Right cardiac atrium (tissue), 5 donors: ENCODE data around the gene NUP133. TPM values are rescaled to one million over a fixed set of nuclear protein-coding genes. Genes with fewer than 3 reads are reported as not detected.
"Not testable (repeated sequence)": the region's sequence is repeated elsewhere in the genome, so short reads cannot be mapped to it uniquely, and the experiment has no call there.

Experiments
- ATAC-seq, 2 donors: fragments of 200-7000 bp; cut with Tn5 transposase; one replicate each; pipeline versions ENCODE4 v1.8.0 to v1.9.1; 2020; ENCODE audit warnings: moderate library complexity in 2 of 2, mild to moderate bottlenecking in 1 of 2
- DNase-seq, 3 donors: peaks; one replicate each; pipeline ENCODE4 v3.0.0-alpha.2; 2020
- H3K27ac ChIP-seq: one replicate; pipeline ENCODE4 v1.5.1; 2013; ENCODE audit warnings: mild to moderate bottlenecking, low read length, control low read depth, moderate library complexity
- H3K27me3 ChIP-seq: one replicate; pipeline ENCODE4 v1.6.1; 2013; ENCODE audit not compliant: control insufficient read depth, insufficient read depth
- H3K4me1 ChIP-seq: one replicate; pipeline ENCODE4 v1.6.1; 2013; ENCODE audit warnings: low read length; ENCODE audit not compliant: control insufficient read depth, insufficient read depth
- H3K4me3 ChIP-seq: one replicate; pipeline ENCODE4 v1.5.1; 2013; ENCODE audit warnings: low read length, control low read depth
- H3K9me3 ChIP-seq: one replicate; pipeline ENCODE4 v1.6.1; 2013; ENCODE audit warnings: low read length; ENCODE audit not compliant: control insufficient read depth
- WGBS: extraction: QIAGEN DNeasy Blood & Tissue Kit; methylation state at CpG from one replicate; pipeline ENCODE4 v1.1.7; 2013; 5-methylcytosine and 5-hydroxymethylcytosine counted together
- intact Hi-C, 4 donors: fragments of 100-400 bp; cut with DNase I; formaldehyde crosslinking; loops; one replicate each; pipeline versions ENCODE4 v1.11.0 to v1.14.0; 2022 to 2023
- polyA plus RNA-seq: library from polyadenylated mRNA; stranded (reverse); fragments of 200-250 nt; gene quantifications from one replicate; pipeline ENCODE4 v1.2.3, GENCODE V29; 2013
- total RNA-seq, 4 donors: library from RNA; stranded (reverse); fragmentation: NEBNext Ultra II Directional; extraction: Animal tissue kit (Norgen Biotek cat#: 25700); gene quantifications; one replicate each; pipeline ENCODE4 v1.2.1, GENCODE V29; 2021
- donor health status: healthy with polysubstance abuse.
- donor health status: DM: no; HTN: yes; CAD: no.
- donor health status: DM: no; HTN: no; CAD: no.
- donor health status: DM: no; HTN: yes; CAD: no; lungs with severe emphysema.
- donor health status: DM: yes; HTN: yes; CAD: no.

Gene NUP133
- total and polyA plus RNA-seq, 5 donors, result 11.8 to 32.6 (median 29.0) TPM

- H3K27me3 ChIP-seq, result no peaks in the 10 kb centered on the region
- WGBS, result 81% methylated on average over 7 of the region's 7 CpGs
- H3K4me1 ChIP-seq, result peaks cover 6% of the 10 kb centered on the region
- intact Hi-C loops, result no loop called here
- peak overlapping the region; percentile 93 for H3K27ac ChIP-seq
- no peaks in the 10 kb centered on the region for H3K9me3 ChIP-seq
- ATAC-seq, result peak in 1 of 2 donors; percentile 8
- DNase-seq, result no peak
- H3K4me3 ChIP-seq, result peak overlapping the region; percentile 93
Measured at GRCh38 chr1:229508823-229509337, 739 bp upstream of the NUP133 start.

- peak overlapping the region; percentile 76 for H3K27ac ChIP-seq
- ATAC-seq (no peak), DNase-seq (no peak)
- peaks cover 6% of the 10 kb centered on the region for H3K4me1 ChIP-seq
- H3K9me3 ChIP-seq, result no peaks in the 10 kb centered on the region
- intact Hi-C loops, result no loop called here
- H3K27me3 ChIP-seq, result no peaks in the 10 kb centered on the region
- peak overlapping the region; percentile 93 for H3K4me3 ChIP-seq
- 8% methylated on average over 5 of the region's 5 CpGs for WGBS
Measured at GRCh38 chr1:229507502-229507901, 639 bp downstream of the NUP133 start.

DNA sequence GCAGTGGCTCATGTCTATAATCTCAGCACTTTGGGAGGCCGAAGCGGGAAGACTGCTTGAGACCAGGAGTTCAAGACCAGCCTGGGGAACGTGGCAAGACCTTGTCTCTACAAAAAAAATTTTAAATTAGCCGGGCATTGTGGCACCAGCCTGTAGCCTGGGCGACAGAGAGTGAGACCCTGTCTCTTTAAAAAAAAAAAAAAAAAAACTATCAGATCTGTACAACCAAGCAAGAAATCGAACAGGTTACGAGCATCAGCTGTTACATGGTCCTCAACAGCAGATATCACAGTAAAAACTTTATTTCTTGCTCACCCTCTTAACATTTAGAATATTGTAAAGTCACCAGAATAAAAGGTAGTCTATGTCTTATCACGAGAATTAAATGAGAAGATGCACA, 1.5 kb downstream of the NUP133 start:
- Histone ChIP-seq H3K9me3 (no peaks in the 10 kb centered on the region), H3K4me1 (peaks cover 6% of the 10 kb centered on the region), H3K27me3 (no peaks in the 10 kb centered on the region), H3K27ac (no peak overlapping the region), H3K4me3 (no peak overlapping the region)
- WGBS, result 80% methylated on average over 8 of the region's 8 CpGs
- intact Hi-C loops, result no loop called here
- ATAC-seq, result no peak
- no peak for DNase-seq

DNA sequence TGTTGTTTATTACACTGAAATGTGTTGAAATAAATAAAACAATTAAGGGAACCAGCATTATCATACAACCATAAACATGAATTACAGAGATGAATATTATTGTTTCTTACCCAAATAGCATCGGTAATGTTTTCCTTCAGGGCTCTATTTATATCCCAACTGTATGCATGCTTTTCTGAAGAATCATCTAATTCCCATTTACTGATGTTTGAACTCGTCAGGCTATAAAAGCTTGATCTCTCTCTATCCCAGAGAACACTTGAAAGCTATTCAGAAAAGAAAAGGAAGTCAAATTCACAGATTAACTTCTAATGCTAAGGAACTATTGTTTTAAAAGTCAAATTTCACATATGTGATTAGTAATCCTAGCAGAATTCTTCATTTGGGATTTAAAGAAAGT, 12.4 kb downstream of the NUP133 start:
- H3K4me1 ChIP-seq, result no peaks in the 10 kb centered on the region
- intact Hi-C loops, result no loop called here
- 86% methylated on average over 2 of the region's 2 CpGs for WGBS
- no peaks in the 10 kb centered on the region for H3K9me3 ChIP-seq
- H3K27ac ChIP-seq, result no peak overlapping the region
- H3K4me3 ChIP-seq, result no peak overlapping the region
- no peaks in the 10 kb centered on the region for H3K27me3 ChIP-seq
- ATAC-seq (no peak), DNase-seq (no peak)

GRCh38 chr1:229487181-229487580, 21.0 kb downstream of the NUP133 start:
- ATAC-seq (no peak), DNase-seq (no peak)
- Histone ChIP-seq H3K9me3 (no peaks in the 10 kb centered on the region), H3K4me3 (no peak overlapping the region), H3K4me1 (peaks cover under 1% of the 10 kb centered on the region), H3K27ac (no peak overlapping the region), H3K27me3 (no peaks in the 10 kb centered on the region)
- intact Hi-C loops, result no loop called here
- WGBS, result 99% methylated on average over 1 of the region's 1 CpG

DNA sequence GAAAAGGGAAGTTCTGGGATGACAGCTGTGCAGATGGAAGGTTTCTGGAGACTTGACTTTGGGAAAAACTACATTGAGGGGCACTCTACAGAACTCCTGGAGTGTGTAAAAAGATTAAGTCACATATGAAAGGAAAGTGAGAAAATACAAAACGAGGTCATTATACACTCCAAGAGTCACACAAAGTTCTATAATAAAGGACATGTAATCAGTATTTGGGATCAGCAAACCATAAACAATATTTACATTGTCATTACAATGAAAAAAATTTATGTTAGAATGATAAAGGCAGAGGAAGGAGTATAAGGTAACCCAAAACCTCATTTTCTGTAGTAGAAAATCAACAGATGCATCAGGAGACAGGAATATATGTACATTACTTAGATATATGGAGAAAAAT, 22.8 kb downstream of the NUP133 start:
- peaks cover 1% of the 10 kb centered on the region for H3K4me1 ChIP-seq
- no peaks in the 10 kb centered on the region for H3K27me3 ChIP-seq
- WGBS, result 89% methylated on average over 1 of the region's 1 CpG
- H3K9me3 ChIP-seq, result no peaks in the 10 kb centered on the region
- no peak for ATAC-seq
- intact Hi-C loops, result no loop called here
- no peak overlapping the region for H3K27ac ChIP-seq
- no peak for DNase-seq
- H3K4me3 ChIP-seq, result no peak overlapping the region

GRCh38 chr1:229482511-229482910, 25.6 kb downstream of the NUP133 start:
- Histone ChIP-seq H3K9me3 (no peaks in the 10 kb centered on the region), H3K4me3 (no peak overlapping the region), H3K4me1 (peaks cover 1% of the 10 kb centered on the region), H3K27ac (no peak overlapping the region), H3K27me3 (no peaks in the 10 kb centered on the region)
- 92% methylated on average over 5 of the region's 5 CpGs for WGBS
- no peak for ATAC-seq
- intact Hi-C loops, result loop anchor here (2.0 to 5.0 kb wide), 2 partner anchors 224 to 225 kb away; no protein-coding TSS in a partner anchor
- no peak for DNase-seq

GRCh38 chr1:229480495-229480894, 27.6 kb downstream of the NUP133 start:
- Histone ChIP-seq H3K4me3 (no peak overlapping the region), H3K27ac (no peak overlapping the region), H3K4me1 (peaks cover 1% of the 10 kb centered on the region), H3K27me3 (no peaks in the 10 kb centered on the region), H3K9me3 (no peaks in the 10 kb centered on the region)
- intact Hi-C loops, result loop anchor here in 3 of 4 donors (5.0 kb wide), 1 partner anchor 223 kb away; no protein-coding TSS in a partner anchor
- no peak for ATAC-seq
- DNase-seq, result no peak
- WGBS, result 84% methylated on average over 7 of the region's 7 CpGs

DNA sequence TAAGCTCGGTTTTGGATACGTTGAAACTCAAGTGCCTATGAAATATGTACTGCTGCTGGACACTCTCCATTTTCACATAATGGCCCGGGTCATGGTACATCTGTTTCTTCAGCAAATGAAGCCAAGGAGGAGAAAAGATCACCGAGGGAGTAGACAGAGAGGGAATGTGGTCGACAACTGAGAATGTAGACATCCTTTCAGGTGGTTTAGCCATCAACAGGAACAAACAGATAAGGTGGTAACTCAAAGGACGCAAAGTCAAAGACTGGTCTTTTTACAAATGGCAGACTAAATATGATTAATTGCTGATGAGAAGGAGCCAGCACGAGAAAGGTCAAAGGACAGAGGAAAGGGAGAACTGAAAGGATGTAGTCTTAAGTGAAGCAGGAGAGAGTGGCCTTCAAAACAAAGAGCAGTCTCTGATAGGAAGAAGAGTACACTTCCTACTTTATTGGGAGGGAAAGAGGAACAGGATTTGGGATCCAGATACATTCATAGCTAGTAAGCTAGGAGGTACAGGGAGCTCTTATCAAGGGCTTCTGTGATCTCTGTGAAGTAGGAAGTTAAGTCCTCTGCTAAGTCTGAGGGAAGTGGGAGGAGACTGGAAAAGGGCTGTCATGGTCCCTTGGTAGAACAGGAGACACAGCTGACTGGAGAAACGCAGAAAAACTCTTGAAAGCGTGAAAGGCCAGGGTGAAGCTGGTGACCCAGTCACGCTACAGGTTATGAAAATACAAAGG, 28.3 kb downstream of the NUP133 start:
- no peak overlapping the region for H3K27ac ChIP-seq

DNA sequence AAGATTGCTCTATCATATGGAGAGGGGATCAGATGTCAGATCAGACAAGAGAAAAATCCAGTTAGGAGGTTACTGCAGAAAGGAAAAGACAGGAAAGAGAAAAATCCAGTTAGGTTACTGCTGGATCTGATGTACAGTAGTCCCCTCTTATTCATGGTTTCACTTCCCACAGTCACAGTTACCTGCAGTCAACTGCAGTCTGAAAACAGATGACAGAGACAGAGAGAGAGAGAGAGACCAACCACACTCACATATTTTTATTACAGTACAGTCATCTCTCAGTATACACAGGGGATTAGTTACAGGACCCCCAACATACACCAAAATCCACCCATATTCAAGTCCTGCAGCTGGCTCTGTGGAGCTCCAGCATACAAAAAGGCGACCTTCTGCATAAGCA, 29.3 kb downstream of the NUP133 start:
- Histone ChIP-seq H3K4me1 (peaks cover 1% of the 10 kb centered on the region), H3K27me3 (no peaks in the 10 kb centered on the region), H3K4me3 (no peak overlapping the region), H3K9me3 (no peaks in the 10 kb centered on the region), H3K27ac (no peak overlapping the region)
- ATAC-seq (no peak), DNase-seq (no peak)
- intact Hi-C loops, result no loop called here
- 97% methylated on average over 1 of the region's 1 CpG for WGBS

More for the DNA sequence above, 28.3 kb downstream of the NUP133 start:
- intact Hi-C loops, result loop anchor here in 3 of 4 donors (5.0 kb wide), 1 partner anchor 223 kb away; no protein-coding TSS in a partner anchor
- WGBS, result 60% methylated on average over 10 of the region's 10 CpGs
- no peaks in the 10 kb centered on the region for H3K9me3 ChIP-seq
- peaks cover 1% of the 10 kb centered on the region for H3K4me1 ChIP-seq
- ATAC-seq (peak in 1 of 2 donors; percentile 86), DNase-seq (no peak)
- no peak overlapping the region for H3K4me3 ChIP-seq
- H3K27me3 ChIP-seq, result no peaks in the 10 kb centered on the region

- DNase-seq, result not testable (repeated sequence)
Measured at GRCh38 chr1:229475859-229476258, 32.3 kb downstream of the NUP133 start.

More at GRCh38 chr1:229475859-229476258, 32.3 kb downstream of the NUP133 start:
- intact Hi-C loops, H3K27me3 ChIP-seq, H3K27ac ChIP-seq, H3K4me3 ChIP-seq, H3K9me3 ChIP-seq, ATAC-seq, H3K4me1 ChIP-seq: not testable (repeated sequence)
- 94% methylated on average over 13 of the region's 13 CpGs for WGBS
